Activated CD4-positive, CD25-positive, alpha-beta regulatory T cell treated with anti-CD3 and anti-CD28 coated beads, Interleukin-2, amount 50 U/mL, for 24 hours (primary cell): ENCODE results near the gene HSPG2.
"Not testable (repeated sequence)": the region's sequence is repeated elsewhere in the genome, so short reads cannot be mapped to it uniquely, and the experiment has no call there.

Experiments used
- ATAC-seq, 2 donors: fragments of 150-1000 bp; cut with Tn5 transposase; one replicate each; pipeline ENCODE4 v1.10.0; 2021; ENCODE audit warnings: mild to moderate bottlenecking in 1 of 2, moderate library complexity in 1 of 2

HSPG2 gene

GRCh38 chr1:21931171-21932093, 5.7 kb downstream of the HSPG2 start:
- no peak for ATAC-seq

GRCh38 chr1:21930629-21931170, 6.4 kb downstream of the HSPG2 start:
- ATAC-seq: no peak

DNA sequence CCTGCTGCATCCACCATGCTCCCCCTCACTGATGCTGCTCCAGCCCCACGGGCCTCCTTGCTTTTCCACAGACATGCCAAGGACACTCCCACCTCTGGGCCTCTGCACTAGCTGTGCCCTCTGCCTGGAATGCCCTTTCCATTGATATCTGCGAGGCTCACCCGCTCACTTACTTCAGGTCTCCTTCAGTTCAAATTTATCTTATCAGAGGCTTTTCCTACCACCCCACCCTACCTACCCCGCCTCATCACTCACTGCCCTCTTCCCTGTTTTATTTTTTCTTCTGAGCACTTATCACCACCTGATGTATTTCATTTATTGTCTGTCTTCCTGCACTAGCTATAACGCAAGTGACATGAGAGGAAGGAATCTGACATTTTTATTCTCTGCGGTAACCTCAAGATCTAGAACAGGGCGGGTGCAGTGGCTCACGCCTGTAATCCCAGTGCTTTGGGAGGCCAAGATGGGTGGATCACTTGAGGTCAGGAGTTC, 7.0 kb downstream of the HSPG2 start:
- ATAC-seq: no peak

- ATAC-seq: no peak
Observed at GRCh38 chr1:21927533-21928237, 9.4 kb downstream of the HSPG2 start.

DNA sequence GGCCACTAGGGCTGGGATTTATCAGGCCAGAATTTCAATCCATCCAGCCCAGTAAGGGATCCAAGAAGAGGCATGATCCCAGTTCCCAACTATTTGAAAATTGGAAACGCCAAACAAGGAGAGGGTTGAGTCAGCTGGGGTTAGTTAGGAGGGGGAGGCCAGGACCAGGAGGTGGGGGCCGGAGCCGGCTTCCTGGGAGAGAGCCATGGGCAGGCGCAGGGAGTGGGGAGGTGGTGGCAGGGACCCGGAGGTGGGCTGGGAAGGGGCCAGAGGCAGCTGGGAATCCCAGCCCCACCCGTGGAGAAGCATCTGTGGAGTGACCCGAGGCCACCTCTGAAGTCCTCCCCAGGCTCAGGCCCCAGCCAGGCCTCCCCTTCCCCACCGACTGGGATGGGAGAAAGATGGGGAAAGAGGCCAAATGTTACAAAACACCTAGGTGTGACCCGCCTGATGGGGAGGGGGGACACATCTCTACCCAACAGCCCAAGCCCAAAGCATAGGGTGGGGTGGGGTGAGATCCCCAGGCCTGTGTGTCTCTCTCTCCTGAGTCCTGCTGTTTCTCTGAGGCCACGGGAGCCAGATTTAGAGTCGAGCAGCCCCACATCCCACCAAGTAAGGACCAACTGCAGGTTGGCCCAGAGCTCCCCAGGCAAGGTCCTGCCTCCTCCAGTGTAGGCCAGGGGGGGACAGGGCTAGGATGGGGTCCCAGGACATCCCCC, 10.1 kb downstream of the HSPG2 start:
- no peak for ATAC-seq

GRCh38 chr1:21926065-21926464, 11.0 kb downstream of the HSPG2 start:
- ATAC-seq: no peak

GRCh38 chr1:21925334-21925940, 11.7 kb downstream of the HSPG2 start:
- no peak for ATAC-seq

- no peak for ATAC-seq
Observed at GRCh38 chr1:21924503-21925005, 12.6 kb downstream of the HSPG2 start.

DNA sequence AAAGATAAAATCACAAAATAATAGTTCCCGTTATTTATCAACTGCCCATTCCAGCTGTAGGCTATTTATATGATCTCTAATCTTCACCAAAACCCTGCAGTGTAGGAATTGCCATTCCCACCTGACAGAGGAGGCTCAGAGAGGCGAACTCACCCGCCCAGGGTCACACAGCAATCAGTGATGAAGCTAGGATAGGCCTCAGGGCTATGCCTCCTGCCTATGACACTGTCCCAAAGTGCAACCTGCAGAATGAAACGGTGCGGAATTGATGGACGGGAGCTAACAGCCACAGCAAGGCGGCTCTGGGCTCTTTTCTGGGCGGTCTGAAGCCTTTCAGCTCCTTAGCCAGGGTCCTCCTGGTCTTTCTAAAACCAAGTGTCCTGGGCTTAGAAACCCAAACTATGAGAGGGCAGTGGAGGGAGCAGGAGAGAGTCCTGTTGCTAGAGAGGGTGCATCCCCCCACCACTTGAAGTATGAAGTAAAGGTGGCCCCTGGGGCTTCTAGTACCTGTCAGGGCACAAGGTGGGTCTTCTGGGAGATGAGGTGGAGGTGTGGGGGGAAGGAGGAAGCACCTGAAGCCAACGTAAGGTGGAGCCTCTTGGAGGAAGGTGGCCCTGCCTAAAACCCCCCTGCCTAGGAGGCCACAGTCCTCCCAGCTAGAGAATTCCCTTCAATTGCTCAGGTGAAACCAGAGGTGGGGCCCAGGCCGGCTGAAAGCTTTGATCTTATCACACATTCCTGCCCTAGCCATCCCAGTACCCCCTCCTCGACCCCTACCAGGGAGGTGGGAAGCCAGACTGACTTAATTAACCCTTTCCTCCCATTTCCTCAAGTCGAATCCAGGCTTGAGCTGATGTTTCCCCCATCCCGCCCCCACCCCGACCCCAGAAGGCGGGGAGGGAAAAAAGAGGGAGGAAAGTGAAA, 14.8 kb downstream of the HSPG2 start:
- no peak for ATAC-seq

- ATAC-seq: no peak
Observed at GRCh38 chr1:21921100-21921875, 15.8 kb downstream of the HSPG2 start.

- ATAC-seq: no peak
Observed at GRCh38 chr1:21919520-21919919, 17.6 kb downstream of the HSPG2 start.

DNA sequence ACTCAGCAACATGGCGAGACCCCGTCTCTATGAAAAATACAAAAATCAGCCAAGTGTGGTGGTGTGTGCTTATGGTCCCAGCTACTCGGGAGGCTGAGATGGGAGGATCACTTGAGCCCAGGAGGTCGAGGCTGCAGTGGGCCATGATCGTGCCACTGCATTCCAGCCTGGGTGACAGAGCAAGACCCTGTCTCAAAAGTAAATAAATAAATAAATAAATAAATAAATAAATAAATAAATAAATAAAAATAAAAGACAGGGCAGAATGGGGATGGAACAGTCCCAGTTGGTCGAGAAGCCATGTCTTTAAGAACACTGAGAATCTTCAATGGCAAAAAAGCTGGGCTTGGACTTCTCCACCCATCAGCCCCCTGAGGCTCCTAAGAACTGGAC, 19.9 kb downstream of the HSPG2 start:
- not testable (repeated sequence) for ATAC-seq

DNA sequence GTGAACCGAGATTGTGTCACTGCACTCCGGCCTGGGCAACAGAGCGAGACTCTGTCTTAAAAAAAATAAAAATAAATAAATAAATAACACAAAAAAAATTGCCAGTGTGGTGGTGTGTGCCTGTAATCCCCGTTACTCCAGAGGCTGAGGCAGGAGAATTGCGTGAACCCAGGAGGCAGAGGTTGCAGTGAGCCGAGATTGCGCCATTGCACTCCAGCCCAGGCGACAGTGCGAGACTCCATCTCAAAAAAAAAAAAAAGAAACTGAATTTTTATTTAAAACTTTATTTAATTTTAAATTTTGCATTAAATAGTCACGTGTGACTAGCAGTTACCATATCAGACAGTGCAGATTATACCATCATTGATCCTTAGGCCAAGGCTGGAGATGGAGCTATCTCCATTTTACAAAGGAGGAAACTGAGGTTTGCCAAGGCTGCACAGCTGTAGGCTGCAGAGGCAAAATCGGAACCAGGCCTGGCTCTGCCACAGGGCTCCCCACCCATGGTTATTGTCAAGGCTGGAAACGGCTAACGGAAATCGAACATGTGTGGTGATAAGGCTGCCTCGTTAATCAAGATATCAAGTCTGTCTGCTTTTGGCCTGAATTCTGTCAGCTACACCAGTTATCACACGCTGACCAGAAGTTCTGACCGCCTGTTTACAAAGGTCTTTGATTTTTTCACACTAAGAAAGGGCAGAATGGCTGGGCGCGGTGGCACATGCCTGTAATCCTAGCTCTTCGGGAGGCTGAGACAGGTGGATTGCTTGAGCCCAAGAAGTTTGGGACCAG, 20.5 kb downstream of the HSPG2 start:
- ATAC-seq: no peak

DNA sequence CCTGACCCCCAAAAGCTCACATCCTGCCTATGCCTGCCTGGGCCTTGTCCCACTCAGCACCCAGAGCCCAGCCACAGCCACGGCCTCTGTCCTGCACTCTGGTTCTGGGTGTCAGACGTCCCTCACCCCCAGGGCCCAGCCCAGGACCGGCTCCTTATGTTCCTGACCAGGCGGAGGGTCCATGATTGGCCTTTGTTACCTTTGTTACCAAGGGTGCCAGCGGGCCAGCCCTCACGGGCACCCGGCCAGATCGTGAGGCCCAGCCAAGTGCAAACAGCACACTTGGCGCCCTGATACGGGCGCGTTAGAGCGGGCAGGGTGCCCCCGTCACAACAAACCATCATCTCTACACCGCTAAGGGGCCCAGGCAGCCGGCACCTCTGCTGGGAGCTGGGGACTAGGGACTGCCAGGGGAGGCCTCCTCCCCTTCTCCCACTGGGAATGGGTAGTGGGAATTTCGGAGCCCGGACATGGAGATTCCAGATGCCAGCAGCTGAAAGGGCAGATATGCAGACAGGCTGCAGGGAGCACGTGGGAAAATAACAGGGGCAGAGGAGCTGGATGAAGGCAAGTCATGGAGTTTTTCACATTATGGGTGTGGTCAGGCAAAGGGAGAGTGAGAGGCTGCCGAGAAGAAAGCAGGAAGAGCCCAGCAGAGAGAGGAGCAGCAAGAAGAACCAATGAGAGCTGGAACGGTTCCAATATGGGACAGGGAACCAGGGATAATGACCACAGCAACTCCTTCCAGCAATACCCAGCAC, 22.1 kb downstream of the HSPG2 start:
- no peak for ATAC-seq

DNA sequence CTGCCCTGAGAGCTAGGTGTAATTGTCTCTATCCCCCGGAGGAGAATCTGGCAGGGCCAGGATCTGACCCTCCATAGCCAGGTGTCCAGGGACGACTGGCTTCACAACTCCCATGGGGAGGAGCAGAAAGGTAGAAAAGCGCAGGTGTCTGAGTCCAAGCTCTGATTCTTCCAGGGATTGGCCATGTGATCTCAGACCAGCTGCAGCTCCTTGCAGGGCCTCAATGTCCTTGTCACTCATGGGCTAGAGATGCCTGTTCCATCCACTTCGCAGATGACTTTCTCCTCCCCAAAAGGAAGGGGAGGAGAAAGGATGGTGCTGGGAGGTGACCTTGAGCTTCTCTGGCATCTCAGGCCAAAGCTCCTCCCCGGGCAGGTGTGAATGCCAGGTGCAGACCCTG, 22.7 kb downstream of the HSPG2 start:
- no peak for ATAC-seq

DNA sequence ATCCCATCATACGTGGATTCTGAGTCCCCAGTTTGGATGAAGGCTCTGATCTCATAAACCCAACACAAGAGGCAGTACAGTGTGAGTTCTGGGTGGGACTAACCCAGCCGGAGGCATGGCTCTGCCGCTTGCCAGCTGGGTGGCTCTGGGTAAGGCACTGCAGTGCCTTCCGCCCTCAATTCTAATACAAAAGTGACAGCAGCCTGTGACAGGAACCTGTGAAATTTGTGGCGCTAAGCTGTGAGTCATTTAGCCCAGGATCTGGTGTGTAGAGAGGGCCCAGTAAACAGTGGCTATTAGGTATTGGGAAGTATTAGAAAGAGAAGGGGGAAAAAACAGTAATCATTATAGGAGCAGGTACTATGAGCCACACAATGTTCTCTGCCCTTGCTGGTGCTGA, 23.3 kb downstream of the HSPG2 start:
- ATAC-seq: peak in 1 of 2 donors; percentile 33

- ATAC-seq: no peak
Observed at GRCh38 chr1:21913258-21913657, 23.9 kb downstream of the HSPG2 start.

DNA sequence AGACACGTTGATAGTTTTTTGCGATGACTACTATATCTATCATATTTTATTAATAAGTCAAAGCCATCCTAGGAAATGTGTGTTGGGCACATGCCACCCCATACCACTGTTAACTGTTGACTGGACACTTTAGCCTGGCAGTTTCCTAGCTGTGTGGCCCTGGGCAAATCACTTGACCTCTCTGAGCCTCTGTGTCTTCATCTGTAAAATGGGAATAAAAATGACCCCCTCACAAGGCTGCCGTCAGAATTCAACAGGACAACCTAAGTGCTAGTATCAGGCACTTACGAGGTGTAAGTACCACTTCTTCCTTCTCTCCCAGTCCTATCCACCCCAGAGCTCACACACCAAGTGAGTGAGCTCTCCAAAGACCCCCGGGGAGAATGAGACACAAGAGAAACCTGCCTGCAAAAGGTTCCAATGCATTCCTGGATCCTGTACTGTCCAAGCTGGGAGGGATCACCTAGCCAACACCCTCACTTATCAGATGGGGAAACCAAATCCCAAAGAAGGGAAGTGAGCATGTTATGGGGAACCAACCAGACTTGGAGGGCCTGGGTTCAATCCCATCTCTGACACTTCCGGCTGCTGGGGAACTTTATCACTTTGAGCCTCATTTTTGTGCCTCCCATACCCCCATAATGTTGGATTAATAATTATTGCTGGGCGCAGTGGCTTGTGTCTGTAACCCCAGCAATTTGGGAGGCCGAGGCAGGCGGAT, 24.9 kb downstream of the HSPG2 start:
- no peak for ATAC-seq
